SK-N-SH treated with all-trans-retinoic acid at 6 μM for 48 hours (cell line): ENCODE data around the gene S100A2.

Source experiments
- ATAC-seq: fragments of 200-7000 bp; cut with Tn5 transposase; 3 replicates; pipeline ENCODE4 v1.9.1; 2020; ENCODE audit warnings: mild to moderate bottlenecking, moderate library complexity
- ARNTL ChIP-seq: fragments of 450-650 bp; formaldehyde crosslinking; IDR thresholded peaks from 2 replicates; pipeline ENCODE4 v1.5.0; 2020; ENCODE audit warnings: low read depth, mild to moderate bottlenecking, moderate library complexity, borderline replicate concordance
- BACH2 ChIP-seq: fragments of 250-450 bp; sonication (Bioruptor Pico); IDR thresholded peaks from 2 replicates; pipeline ENCODE4 v1.9.0; 2021; ENCODE audit warnings: mild to moderate bottlenecking, borderline replicate concordance
- CSDC2 ChIP-seq: fragments of 250-450 bp; sonication (Bioruptor Pico); IDR thresholded peaks from 2 replicates; pipeline ENCODE4 v1.5.0; 2020; ENCODE audit warnings: mild to moderate bottlenecking, moderate library complexity
- ESRRG ChIP-seq: fragments of 250-450 bp; sonication (Bioruptor Pico); IDR thresholded peaks from 2 replicates; pipeline ENCODE4 v1.6.1; 2021; ENCODE audit warnings: mild to moderate bottlenecking
- ISL1 ChIP-seq: fragments of 250-450 bp; sonication (Bioruptor Pico); IDR thresholded peaks from 2 replicates; pipeline ENCODE4 v2.1.2; 2022; ENCODE audit warnings: mild to moderate bottlenecking, moderate library complexity
- OSR1 ChIP-seq: fragments of 250-450 bp; sonication (Bioruptor Pico); IDR thresholded peaks from 2 replicates; pipeline ENCODE4 v1.8.0; 2022; ENCODE audit warnings: moderate library complexity, mild to moderate bottlenecking, inconsistent platforms
- PPARA ChIP-seq: fragments of 250-450 bp; sonication (Bioruptor Pico); IDR thresholded peaks from 2 replicates; pipeline ENCODE4 v1.5.0; 2020; ENCODE audit warnings: mild to moderate bottlenecking, borderline replicate concordance
- SNAI2 ChIP-seq: fragments of 250-450 bp; sonication (Bioruptor Pico); IDR thresholded peaks from 2 replicates; pipeline ENCODE4 v1.5.0; 2020; ENCODE audit warnings: mild to moderate bottlenecking, moderate library complexity
- TCF4 ChIP-seq: fragments of 250-450 bp; sonication (Bioruptor Pico); IDR thresholded peaks from 2 replicates; pipeline ENCODE4 v1.8.0; 2021; ENCODE audit warnings: mild to moderate bottlenecking, moderate library complexity, borderline replicate concordance
- TOX ChIP-seq: fragments of 250-450 bp; sonication (Bioruptor Pico); IDR thresholded peaks from 2 replicates; pipeline ENCODE4 v1.8.0; 2021; ENCODE audit warnings: mild to moderate bottlenecking, moderate library complexity, borderline replicate concordance
- ZC3H10 ChIP-seq: fragments of 250-450 bp; sonication (Bioruptor Pico); IDR thresholded peaks from 2 replicates; pipeline ENCODE4 v1.5.1; 2021; ENCODE audit warnings: mild to moderate bottlenecking, moderate library complexity
- ZFP3 ChIP-seq: fragments of 250-450 bp; sonication (Bioruptor Pico); IDR thresholded peaks from 2 replicates; pipeline ENCODE4 v1.5.0; 2020; ENCODE audit warnings: mild to moderate bottlenecking, moderate library complexity
- ZFP30 ChIP-seq: fragments of 450-650 bp; formaldehyde crosslinking; IDR thresholded peaks from 2 replicates; pipeline ENCODE4 v1.5.0; 2022; ENCODE audit warnings: mild to moderate bottlenecking, moderate library complexity
- ZNF565 ChIP-seq: fragments of 450-650 bp; formaldehyde crosslinking; conservative IDR thresholded peaks from 2 replicates; pipeline ENCODE4 v1.5.0; 2020; ENCODE audit warnings: low read depth, mild to moderate bottlenecking, moderate library complexity
- ZNF70 ChIP-seq: fragments of 450-650 bp; formaldehyde crosslinking; IDR thresholded peaks from 2 replicates; pipeline ENCODE4 v1.5.0; 2020; ENCODE audit warnings: mild to moderate bottlenecking, moderate library complexity
- ZNF8 ChIP-seq: fragments of 450-650 bp; formaldehyde crosslinking; IDR thresholded peaks from 2 replicates; pipeline ENCODE4 v1.5.0; 2020; ENCODE audit warnings: mild to moderate bottlenecking, moderate library complexity
- TF ChIP-seq, protein P1 (sequence below): fragments of 250-450 bp; sonication (Bioruptor Pico); IDR thresholded peaks from 2 replicates; pipeline ENCODE4 v1.5.1; 2021; ENCODE audit warnings: mild to moderate bottlenecking, moderate library complexity
- TF ChIP-seq, protein P2 (sequence below): fragments of 250-450 bp; sonication (Bioruptor Pico); IDR thresholded peaks from 2 replicates; pipeline ENCODE4 v1.5.1; 2020; ENCODE audit warnings: low read depth, mild to moderate bottlenecking, moderate library complexity
- TF ChIP-seq, protein P3 (sequence below): fragments of 250-450 bp; sonication (Bioruptor Pico); IDR thresholded peaks from 2 replicates; pipeline ENCODE4 v1.5.0; 2020; ENCODE audit warnings: mild to moderate bottlenecking, moderate library complexity
- TF ChIP-seq, protein P4 (sequence below): fragments of 250-450 bp; sonication (Bioruptor Pico); IDR thresholded peaks from 2 replicates; pipeline ENCODE4 v1.8.0; 2021; ENCODE audit warnings: low read depth, mild to moderate bottlenecking, moderate library complexity, borderline replicate concordance

Gene S100A2

DNA sequence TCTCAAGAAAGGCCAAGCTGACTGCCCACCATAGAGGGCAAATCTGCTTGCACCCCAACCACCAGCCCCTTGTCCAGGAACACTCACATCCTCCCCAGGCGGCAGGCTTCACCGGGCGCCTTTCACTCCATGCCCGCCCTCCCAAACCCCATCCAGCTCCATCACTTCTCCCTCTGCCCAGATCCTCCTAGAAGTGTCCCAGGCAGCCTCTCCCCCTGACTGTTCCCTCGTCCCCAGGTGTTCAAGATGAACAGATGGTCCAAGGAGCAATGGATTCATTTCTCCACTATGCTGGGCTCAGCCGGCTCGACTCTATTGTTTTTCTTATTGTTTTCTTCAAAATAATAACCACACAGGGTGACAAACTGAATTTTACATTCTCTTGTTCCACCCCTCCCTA is 52.0 kb downstream of the S100A2 start:
- ATAC-seq = no peak
- TF ChIP-seq ZFP30 (CRISPR knock-in tag) (no peak), ESRRG (CRISPR knock-in tag) (no peak), ZNF565 (CRISPR knock-in tag) (no peak), SNAI2 (CRISPR knock-in tag) (no peak), ZFP3 (CRISPR knock-in tag) (no peak), TOX (CRISPR knock-in tag) (no peak), ARNTL (CRISPR knock-in tag) (no peak), ISL1 (CRISPR knock-in tag) (no peak), ZNF70 (no peak), TCF4 (no peak), OSR1 (CRISPR knock-in tag) (no peak), BACH2 (CRISPR knock-in tag) (no peak)
- TF ChIP-seq, protein P1, sequence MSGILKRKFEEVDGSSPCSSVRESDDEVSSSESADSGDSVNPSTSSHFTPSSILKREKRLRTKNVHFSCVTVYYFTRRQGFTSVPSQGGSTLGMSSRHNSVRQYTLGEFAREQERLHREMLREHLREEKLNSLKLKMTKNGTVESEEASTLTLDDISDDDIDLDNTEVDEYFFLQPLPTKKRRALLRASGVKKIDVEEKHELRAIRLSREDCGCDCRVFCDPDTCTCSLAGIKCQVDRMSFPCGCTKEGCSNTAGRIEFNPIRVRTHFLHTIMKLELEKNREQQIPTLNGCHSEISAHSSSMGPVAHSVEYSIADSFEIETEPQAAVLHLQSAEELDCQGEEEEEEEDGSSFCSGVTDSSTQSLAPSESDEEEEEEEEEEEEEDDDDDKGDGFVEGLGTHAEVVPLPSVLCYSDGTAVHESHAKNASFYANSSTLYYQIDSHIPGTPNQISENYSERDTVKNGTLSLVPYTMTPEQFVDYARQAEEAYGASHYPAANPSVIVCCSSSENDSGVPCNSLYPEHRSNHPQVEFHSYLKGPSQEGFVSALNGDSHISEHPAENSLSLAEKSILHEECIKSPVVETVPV (CRISPR knock-in tag) = no peak
- TF ChIP-seq, protein P2, sequence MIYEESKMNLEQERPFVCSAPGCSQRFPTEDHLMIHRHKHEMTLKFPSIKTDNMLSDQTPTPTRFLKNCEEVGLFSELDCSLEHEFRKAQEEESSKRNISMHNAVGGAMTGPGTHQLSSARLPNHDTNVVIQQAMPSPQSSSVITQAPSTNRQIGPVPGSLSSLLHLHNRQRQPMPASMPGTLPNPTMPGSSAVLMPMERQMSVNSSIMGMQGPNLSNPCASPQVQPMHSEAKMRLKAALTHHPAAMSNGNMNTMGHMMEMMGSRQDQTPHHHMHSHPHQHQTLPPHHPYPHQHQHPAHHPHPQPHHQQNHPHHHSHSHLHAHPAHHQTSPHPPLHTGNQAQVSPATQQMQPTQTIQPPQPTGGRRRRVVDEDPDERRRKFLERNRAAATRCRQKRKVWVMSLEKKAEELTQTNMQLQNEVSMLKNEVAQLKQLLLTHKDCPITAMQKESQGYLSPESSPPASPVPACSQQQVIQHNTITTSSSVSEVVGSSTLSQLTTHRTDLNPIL = no peak
- TF ChIP-seq, protein P3, sequence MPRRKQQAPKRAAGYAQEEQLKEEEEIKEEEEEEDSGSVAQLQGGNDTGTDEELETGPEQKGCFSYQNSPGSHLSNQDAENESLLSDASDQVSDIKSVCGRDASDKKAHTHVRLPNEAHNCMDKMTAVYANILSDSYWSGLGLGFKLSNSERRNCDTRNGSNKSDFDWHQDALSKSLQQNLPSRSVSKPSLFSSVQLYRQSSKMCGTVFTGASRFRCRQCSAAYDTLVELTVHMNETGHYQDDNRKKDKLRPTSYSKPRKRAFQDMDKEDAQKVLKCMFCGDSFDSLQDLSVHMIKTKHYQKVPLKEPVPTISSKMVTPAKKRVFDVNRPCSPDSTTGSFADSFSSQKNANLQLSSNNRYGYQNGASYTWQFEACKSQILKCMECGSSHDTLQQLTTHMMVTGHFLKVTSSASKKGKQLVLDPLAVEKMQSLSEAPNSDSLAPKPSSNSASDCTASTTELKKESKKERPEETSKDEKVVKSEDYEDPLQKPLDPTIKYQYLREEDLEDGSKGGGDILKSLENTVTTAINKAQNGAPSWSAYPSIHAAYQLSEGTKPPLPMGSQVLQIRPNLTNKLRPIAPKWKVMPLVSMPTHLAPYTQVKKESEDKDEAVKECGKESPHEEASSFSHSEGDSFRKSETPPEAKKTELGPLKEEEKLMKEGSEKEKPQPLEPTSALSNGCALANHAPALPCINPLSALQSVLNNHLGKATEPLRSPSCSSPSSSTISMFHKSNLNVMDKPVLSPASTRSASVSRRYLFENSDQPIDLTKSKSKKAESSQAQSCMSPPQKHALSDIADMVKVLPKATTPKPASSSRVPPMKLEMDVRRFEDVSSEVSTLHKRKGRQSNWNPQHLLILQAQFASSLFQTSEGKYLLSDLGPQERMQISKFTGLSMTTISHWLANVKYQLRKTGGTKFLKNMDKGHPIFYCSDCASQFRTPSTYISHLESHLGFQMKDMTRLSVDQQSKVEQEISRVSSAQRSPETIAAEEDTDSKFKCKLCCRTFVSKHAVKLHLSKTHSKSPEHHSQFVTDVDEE = no peak
- TF ChIP-seq, protein P4, sequence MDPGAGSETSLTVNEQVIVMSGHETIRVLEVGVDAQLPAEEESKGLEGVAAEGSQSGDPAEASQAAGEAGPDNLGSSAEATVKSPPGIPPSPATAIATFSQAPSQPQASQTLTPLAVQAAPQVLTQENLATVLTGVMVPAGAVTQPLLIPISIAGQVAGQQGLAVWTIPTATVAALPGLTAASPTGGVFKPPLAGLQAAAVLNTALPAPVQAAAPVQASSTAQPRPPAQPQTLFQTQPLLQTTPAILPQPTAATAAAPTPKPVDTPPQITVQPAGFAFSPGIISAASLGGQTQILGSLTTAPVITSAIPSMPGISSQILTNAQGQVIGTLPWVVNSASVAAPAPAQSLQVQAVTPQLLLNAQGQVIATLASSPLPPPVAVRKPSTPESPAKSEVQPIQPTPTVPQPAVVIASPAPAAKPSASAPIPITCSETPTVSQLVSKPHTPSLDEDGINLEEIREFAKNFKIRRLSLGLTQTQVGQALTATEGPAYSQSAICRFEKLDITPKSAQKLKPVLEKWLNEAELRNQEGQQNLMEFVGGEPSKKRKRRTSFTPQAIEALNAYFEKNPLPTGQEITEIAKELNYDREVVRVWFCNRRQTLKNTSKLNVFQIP (CRISPR knock-in tag) = no peak

DNA sequence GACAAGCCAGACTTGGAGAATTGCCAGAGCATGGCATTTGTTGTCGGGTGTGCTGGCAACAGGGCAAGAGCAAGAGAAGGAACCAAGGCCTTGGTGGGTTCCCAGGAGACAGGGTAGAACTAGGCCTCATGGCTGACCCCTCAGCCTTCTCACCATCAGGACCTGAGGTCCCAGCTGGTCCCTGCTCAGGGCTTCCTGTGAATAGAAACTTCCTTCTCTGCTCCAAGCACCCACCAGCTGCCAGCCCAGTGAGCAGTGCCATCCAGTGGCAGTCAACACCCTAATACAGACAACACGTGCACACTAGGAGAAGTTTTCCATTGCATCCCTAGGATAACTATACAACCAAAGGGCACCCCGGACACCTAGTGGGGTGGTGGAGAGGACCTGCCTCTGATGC is 52.6 kb downstream of the S100A2 start:
- ATAC-seq = no peak
- TF ChIP-seq, protein P4 (CRISPR knock-in tag) = no peak
- TF ChIP-seq, protein P1 (CRISPR knock-in tag) = no peak
- TF ChIP-seq SNAI2 (CRISPR knock-in tag) (no peak), ZNF8 (no peak), ZFP30 (CRISPR knock-in tag) (no peak), TOX (CRISPR knock-in tag) (no peak), CSDC2 (CRISPR knock-in tag) (no peak), ZC3H10 (CRISPR knock-in tag) (no peak), ZFP3 (CRISPR knock-in tag) (no peak), PPARA (CRISPR knock-in tag) (no peak), ISL1 (CRISPR knock-in tag) (no peak)
- TF ChIP-seq, protein P2 = no peak
- TF ChIP-seq, all 23 proteins: peak for 0
